GM19328 (cell line): ENCODE measurements around the gene RGS2.

Source experiments
- ATAC-seq: cut with Tn5 transposase; IDR thresholded peaks from one replicate; pipeline ENCODE4 v1.9.1; 2021; ENCODE audit warnings: mild to moderate bottlenecking, moderate library complexity; ENCODE audit not compliant: unreplicated experiment

Gene RGS2

GRCh38 chr1:192808518-192809306, at the start of gene RGS2:
TSS of gene RGS2 (plus strand) at chr1:192809039. CDS start at chr1:192809072, 33 bp downstream.
- ATAC-seq: peak; percentile 92

- ATAC-seq: no peak
Observed at GRCh38 chr1:192759104-192759503, 49.7 kb upstream of the RGS2 start.

GRCh38 chr1:192762265-192762664, 46.6 kb upstream of the RGS2 start:
- ATAC-seq: no peak

- ATAC-seq: no peak
Observed at GRCh38 chr1:192763243-192763642, 45.6 kb upstream of the RGS2 start.

GRCh38 chr1:192763756-192764155, 45.1 kb upstream of the RGS2 start:
- ATAC-seq: no peak

- ATAC-seq: no peak
Observed at GRCh38 chr1:192764675-192765074, 44.2 kb upstream of the RGS2 start.

GRCh38 chr1:192766009-192766625, 42.7 kb upstream of the RGS2 start:
- no peak for ATAC-seq

GRCh38 chr1:192766876-192767275, 42.0 kb upstream of the RGS2 start:
- ATAC-seq: no peak

GRCh38 chr1:192767798-192768197, 41.0 kb upstream of the RGS2 start:
- ATAC-seq: no peak

GRCh38 chr1:192768463-192768862, 40.4 kb upstream of the RGS2 start:
- ATAC-seq: no peak

GRCh38 chr1:192771341-192771740, 37.5 kb upstream of the RGS2 start:
- ATAC-seq: no peak

- no peak for ATAC-seq
Observed at GRCh38 chr1:192775631-192776030, 33.2 kb upstream of the RGS2 start.

GRCh38 chr1:192776206-192776605, 32.6 kb upstream of the RGS2 start:
- no peak for ATAC-seq

GRCh38 chr1:192776998-192777397, 31.8 kb upstream of the RGS2 start:
- ATAC-seq: no peak

- ATAC-seq: no peak
Observed at GRCh38 chr1:192783791-192784190, 25.0 kb upstream of the RGS2 start.

GRCh38 chr1:192784397-192784796, 24.4 kb upstream of the RGS2 start:
- no peak for ATAC-seq

GRCh38 chr1:192786576-192786975, 22.3 kb upstream of the RGS2 start:
- no peak for ATAC-seq

- ATAC-seq: no peak
Observed at GRCh38 chr1:192787914-192788585, 20.8 kb upstream of the RGS2 start.

GRCh38 chr1:192789871-192790270, 19.0 kb upstream of the RGS2 start:
- no peak for ATAC-seq

GRCh38 chr1:192792628-192793027, 16.2 kb upstream of the RGS2 start:
- no peak for ATAC-seq

GRCh38 chr1:192793983-192794767, 14.7 kb upstream of the RGS2 start:
- ATAC-seq: no peak
